ENCODE measurements around the gene ABHD17C. TPM values are rescaled to one million over a fixed set of nuclear protein-coding genes. Genes with fewer than 3 reads are reported as not detected.

The ABHD17C gene
- total RNA-seq, 1 donor from 2014 or later: 28.2 TPM

DNA sequence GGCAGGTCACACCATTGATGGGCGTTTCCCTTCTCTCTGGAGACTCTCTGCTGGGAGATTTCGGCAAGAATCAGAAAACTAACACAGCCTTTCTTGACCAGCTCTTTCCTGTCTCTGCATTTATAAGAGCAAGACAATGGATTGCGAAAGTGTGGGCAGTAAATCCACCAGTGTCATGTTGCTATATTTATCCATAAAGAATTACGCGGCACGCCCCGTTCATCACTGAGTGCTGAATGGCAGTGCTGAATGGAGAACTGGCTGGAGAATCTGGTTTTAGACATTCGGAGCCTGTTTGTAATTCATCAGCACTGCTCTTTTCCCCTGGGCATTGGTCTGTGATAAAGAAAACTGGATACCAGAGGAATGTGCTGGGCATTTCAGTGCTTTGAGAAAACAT is 82.0 kb downstream of the ABHD17C start:
- Histone ChIP-seq H3K4me3 (no peak overlapping the region), H3K27me3 (ENCODE audit: low read depth) (peaks cover 24% of the 10 kb centered on the region), H3K4me1 (peaks cover 51% of the 10 kb centered on the region), H3K36me3 (no peaks in the 10 kb centered on the region), H3K9me3 (no peaks in the 10 kb centered on the region), H3K27ac (peak overlapping the region; percentile 57)
- no peak for ATAC-seq
- no peak for DNase-seq
- TF ChIP-seq, protein P1, sequence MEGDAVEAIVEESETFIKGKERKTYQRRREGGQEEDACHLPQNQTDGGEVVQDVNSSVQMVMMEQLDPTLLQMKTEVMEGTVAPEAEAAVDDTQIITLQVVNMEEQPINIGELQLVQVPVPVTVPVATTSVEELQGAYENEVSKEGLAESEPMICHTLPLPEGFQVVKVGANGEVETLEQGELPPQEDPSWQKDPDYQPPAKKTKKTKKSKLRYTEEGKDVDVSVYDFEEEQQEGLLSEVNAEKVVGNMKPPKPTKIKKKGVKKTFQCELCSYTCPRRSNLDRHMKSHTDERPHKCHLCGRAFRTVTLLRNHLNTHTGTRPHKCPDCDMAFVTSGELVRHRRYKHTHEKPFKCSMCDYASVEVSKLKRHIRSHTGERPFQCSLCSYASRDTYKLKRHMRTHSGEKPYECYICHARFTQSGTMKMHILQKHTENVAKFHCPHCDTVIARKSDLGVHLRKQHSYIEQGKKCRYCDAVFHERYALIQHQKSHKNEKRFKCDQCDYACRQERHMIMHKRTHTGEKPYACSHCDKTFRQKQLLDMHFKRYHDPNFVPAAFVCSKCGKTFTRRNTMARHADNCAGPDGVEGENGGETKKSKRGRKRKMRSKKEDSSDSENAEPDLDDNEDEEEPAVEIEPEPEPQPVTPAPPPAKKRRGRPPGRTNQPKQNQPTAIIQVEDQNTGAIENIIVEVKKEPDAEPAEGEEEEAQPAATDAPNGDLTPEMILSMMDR (IDR thresholded peaks at IDR 0.05): no peak
- intact Hi-C loops (cut with DNase I): loop anchor here (5.0 to 10.0 kb wide), 2 partner anchors 210 to 322 kb away; no protein-coding TSS in a partner anchor

- Histone ChIP-seq H3K36me3 (no peaks in the 10 kb centered on the region), H3K27ac (peak overlapping the region; percentile 57), H3K9me3 (no peaks in the 10 kb centered on the region), H3K4me3 (no peak overlapping the region), H3K4me1 (peaks cover 51% of the 10 kb centered on the region), H3K27me3 (ENCODE audit: low read depth) (peaks cover 24% of the 10 kb centered on the region)
- no peak for DNase-seq
- ATAC-seq: no peak
- TF ChIP-seq, protein P1 (IDR thresholded peaks at IDR 0.05): no peak
- intact Hi-C loops (cut with DNase I): loop anchor here (5.0 to 10.0 kb wide), 2 partner anchors 211 to 323 kb away; no protein-coding TSS in a partner anchor
These were observed 82.9 kb downstream of the ABHD17C start for GRCh38 chr15:80777826-80778620.

- TF ChIP-seq, protein P1 (IDR thresholded peaks at IDR 0.05): no peak
- intact Hi-C loops (cut with DNase I): loop anchor here (5.0 to 10.0 kb wide), 2 partner anchors 211 to 324 kb away; no protein-coding TSS in a partner anchor
- no peak for DNase-seq
- Histone ChIP-seq H3K27ac (no peak overlapping the region), H3K4me3 (peak overlapping the region; percentile 58), H3K9me3 (no peaks in the 10 kb centered on the region), H3K4me1 (peaks cover 51% of the 10 kb centered on the region), H3K36me3 (no peaks in the 10 kb centered on the region), H3K27me3 (ENCODE audit: low read depth) (peaks cover 24% of the 10 kb centered on the region)
- no peak for ATAC-seq
These were observed 83.5 kb downstream of the ABHD17C start for GRCh38 chr15:80778621-80778963.

- Histone ChIP-seq H3K27me3 (ENCODE audit: low read depth) (peaks cover 24% of the 10 kb centered on the region), H3K36me3 (no peaks in the 10 kb centered on the region), H3K4me3 (peak within 1 kb of the TSS; percentile 58), H3K27ac (no peak within 1 kb of the TSS), H3K4me1 (peaks cover 51% of the 10 kb centered on the region), H3K9me3 (no peaks in the 10 kb centered on the region)
- TF ChIP-seq, protein P1 (IDR thresholded peaks at IDR 0.05): peak; percentile 80
- intact Hi-C loops (cut with DNase I): loop anchor here (5.0 to 10.0 kb wide), 2 partner anchors 212 to 324 kb away; no protein-coding TSS in a partner anchor
- DNase-seq: peak; percentile 80
- peak; percentile 92 for ATAC-seq
These were observed 84.0 kb downstream of the ABHD17C start, which contains the start of gene CEMIP for GRCh38 chr15:80778964-80779657. CEMIP (plus strand) TSS chr15:80779370; CDS start chr15:80873880, 94,510 bp downstream.

DNA sequence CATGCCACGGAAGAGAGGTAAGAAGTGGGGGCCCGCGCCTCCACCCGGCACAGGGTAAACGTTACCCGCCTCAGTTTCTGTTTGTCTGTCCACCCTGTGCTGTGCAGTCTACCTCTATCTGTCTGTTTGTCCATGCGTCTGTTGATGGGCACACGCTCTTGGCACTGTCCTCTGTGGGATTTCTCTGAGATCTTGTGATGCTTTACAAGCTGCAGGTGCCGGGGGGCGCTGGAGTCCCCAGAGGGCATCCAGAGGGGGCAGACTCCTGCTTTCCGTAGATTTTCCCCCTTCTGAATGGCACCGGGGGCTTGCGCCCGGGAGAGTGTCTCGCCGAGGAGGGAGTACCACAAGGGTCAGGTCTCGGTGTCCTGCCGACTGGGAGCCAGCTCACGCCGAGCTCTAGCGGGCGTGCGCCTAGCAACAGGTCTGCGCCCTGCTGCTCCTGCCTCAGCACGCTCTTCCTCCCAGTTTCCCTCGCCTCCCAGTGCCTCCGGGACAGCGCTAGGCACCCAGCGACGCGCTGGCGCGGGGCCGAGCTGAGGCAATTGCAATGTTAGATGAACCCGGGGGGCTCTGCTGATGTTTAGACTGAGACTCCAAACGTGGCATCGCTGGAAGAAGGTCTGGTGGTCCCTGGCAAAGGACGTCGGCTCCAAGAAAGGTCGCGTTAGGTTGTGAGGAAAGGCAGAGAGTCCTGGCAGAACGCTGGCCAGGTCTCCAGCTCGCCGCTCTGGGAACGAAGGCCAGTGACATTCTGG is 84.7 kb downstream of the ABHD17C start:
- peak overlapping the region; percentile 58 for H3K4me3 ChIP-seq
- TF ChIP-seq, protein P1 (IDR thresholded peaks at IDR 0.05): no peak
- DNase-seq: no peak
- peak; percentile 40 to 42 for ATAC-seq
- no peak overlapping the region for H3K27ac ChIP-seq
- H3K9me3 ChIP-seq: no peaks in the 10 kb centered on the region
- intact Hi-C loops (cut with DNase I): loop anchor here (5.0 to 10.0 kb wide), 2 partner anchors 213 to 325 kb away; no protein-coding TSS in a partner anchor
- H3K27me3 ChIP-seq (ENCODE audit: low read depth): peaks cover 24% of the 10 kb centered on the region
- H3K4me1 ChIP-seq: peaks cover 51% of the 10 kb centered on the region
- H3K36me3 ChIP-seq: no peaks in the 10 kb centered on the region

Data from lower lobe of right lung (tissue), 2 donors.